NT2/D1 (cell line): ENCODE results near the gene CERS2.

Source experiments
- SUZ12 ChIP-seq: IDR thresholded peaks from 2 replicates; pipeline ENCODE4 v1.6.1; 2011; ENCODE audit not compliant: insufficient read length, insufficient read depth; ENCODE audit errors: extremely low read depth
- YY1 ChIP-seq: IDR thresholded peaks from 2 replicates; pipeline ENCODE4 v1.6.1; 2011; ENCODE audit not compliant: insufficient read length, insufficient read depth
- ZNF274 ChIP-seq: IDR thresholded peaks from 2 replicates; pipeline ENCODE4 v1.6.1; 2011; ENCODE audit warnings: mild to moderate bottlenecking, low read depth, low read length

DNA sequence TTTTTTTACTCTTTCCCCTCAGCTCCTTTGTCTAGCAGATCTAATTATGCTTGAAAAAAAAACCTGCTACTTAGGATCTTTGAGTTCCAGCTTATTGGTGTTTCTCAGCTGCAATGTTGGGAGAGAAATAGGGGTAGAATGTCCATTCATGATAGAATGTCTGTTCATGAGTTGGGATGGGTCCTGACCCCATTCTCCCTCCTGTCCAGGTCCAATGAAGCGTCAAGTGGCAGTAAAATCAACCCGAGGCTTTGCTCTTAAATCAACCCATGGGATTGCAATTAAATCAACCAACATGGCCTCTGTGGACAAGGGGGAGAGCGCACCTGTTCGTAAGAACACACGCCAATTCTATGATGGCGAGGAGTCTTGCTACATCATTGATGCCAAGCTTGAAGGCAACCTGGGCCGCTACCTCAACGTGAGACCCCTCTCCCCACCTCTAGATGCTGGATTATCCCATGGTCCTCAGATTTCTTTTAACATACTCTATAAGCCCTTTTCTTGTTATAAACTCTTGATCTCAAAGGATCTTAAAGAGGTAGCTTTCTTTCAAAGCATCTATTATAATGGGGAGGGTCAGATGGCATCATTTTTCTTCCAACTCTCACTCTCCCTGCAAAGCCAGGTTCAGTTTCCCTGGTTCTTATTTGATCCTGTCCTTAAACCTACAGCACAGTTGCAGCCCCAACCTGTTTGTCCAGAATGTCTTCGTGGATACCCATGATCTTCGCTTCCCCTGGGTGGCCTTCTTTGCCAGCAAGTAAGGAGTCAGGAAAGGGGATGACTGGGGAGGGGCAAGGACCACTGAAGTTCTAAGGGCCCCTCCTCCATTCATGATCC lies 11.1 kb downstream of the CERS2 start:
- TF ChIP-seq SUZ12 (no peak), ZNF274 (no peak), YY1 (no peak)
